Measurements from ENCODE around the gene PNLIPRP2. TPM values are rescaled to one million over a fixed set of nuclear protein-coding genes. Genes with fewer than 3 reads are reported as not detected.

PNLIPRP2 gene
- total and polyA plus RNA-seq, 7 donors = 0.01 to 0.91 (median 0.14) TPM; not detected in 3

- WGBS, 3 donors = 43 to 56% (median 53%) methylated on average over 4 of the region's 4 CpGs
- Histone ChIP-seq H3K4me3 (no peak overlapping the region), H3K27ac (no peak overlapping the region), H3K27me3 (ENCODE audit: insufficient read depth in 3 of 3, low read length in 2 of 3) (peaks cover 0 to 3% (median 3%) of the 10 kb centered on the region in 3 donors), H3K36me3 (ENCODE audit: insufficient read depth in 1 of 2, low read depth in 1 of 2) (no peaks in the 10 kb centered on the region), H3K4me1 (no peaks in the 10 kb centered on the region), H3K9me3 (no peaks in the 10 kb centered on the region)
- ATAC-seq (no peak), DNase-seq (no peak)
- intact Hi-C loops (cut with DNase I) = no loop called here
- no peak for TF ChIP-seq CTCF (IDR thresholded peaks at IDR 0.05)
Measured at GRCh38 chr10:116654816-116655215, 34.1 kb downstream of the PNLIPRP2 start.

- Histone ChIP-seq H3K27ac (no peak overlapping the region), H3K4me3 (no peak overlapping the region), H3K9me3 (no peaks in the 10 kb centered on the region), H3K27me3 (ENCODE audit: insufficient read depth in 3 of 3, low read length in 2 of 3) (peaks cover 0 to 3% (median 3%) of the 10 kb centered on the region in 3 donors), H3K36me3 (ENCODE audit: insufficient read depth in 1 of 2, low read depth in 1 of 2) (no peaks in the 10 kb centered on the region), H3K4me1 (no peaks in the 10 kb centered on the region)
- WGBS, 3 donors = 64 to 81% (median 67%) methylated on average over 2 of the region's 2 CpGs
- intact Hi-C loops (cut with DNase I) = no loop called here
- ATAC-seq = no peak
- no peak for DNase-seq
- TF ChIP-seq CTCF (IDR thresholded peaks at IDR 0.05) = no peak
Measured at GRCh38 chr10:116655568-116655967, 34.8 kb downstream of the PNLIPRP2 start.

GRCh38 chr10:116656044-116656443 is 35.3 kb downstream of the PNLIPRP2 start:
- Histone ChIP-seq H3K4me1 (no peaks in the 10 kb centered on the region), H3K9me3 (no peaks in the 10 kb centered on the region), H3K27me3 (ENCODE audit: insufficient read depth in 3 of 3, low read length in 2 of 3) (peaks cover 0 to 3% (median 3%) of the 10 kb centered on the region in 3 donors), H3K36me3 (ENCODE audit: insufficient read depth in 1 of 2, low read depth in 1 of 2) (no peaks in the 10 kb centered on the region), H3K4me3 (no peak overlapping the region), H3K27ac (no peak overlapping the region)
- ATAC-seq (no peak), DNase-seq (no peak)
- WGBS, 3 donors = 53 to 60% (median 59%) methylated on average over 4 of the region's 4 CpGs
- TF ChIP-seq CTCF (IDR thresholded peaks at IDR 0.05) = no peak
- intact Hi-C loops (cut with DNase I) = no loop called here

DNA sequence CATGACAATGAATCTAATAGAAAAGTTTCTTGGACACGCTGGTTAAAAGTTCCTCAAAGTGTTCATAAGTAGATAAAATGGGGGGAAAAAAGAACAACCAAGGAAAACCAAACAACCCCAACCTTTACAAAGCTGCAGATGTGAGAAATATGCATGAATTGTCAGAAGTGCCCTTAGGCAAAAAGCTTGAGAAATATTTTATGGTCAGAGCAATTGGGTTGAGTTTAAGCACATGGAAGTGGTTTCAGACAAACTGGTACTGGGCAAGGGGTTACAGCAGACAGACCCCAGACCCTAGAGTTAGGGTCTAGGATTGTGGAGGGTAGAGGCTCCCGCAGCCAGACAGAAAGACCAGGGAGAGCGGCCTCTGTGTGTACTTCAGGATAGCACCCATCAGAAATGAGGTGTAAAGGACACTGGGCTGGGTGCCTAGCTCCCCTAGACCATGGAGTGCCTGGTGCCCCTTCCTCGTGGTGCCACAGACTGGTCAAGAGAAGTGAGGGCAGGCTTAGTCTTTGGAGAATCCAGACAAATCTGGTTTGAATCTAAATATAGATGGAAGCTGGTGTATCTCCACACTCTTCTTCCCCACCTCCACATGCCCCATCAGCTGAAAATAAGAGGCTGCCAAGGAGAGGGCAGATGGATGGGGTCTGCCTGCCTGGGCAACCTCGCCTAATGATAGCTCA is 37.3 kb downstream of the PNLIPRP2 start:
- peaks cover 0 to 3% (median 3%) of the 10 kb centered on the region in 3 donors for H3K27me3 ChIP-seq (ENCODE audit: insufficient read depth in 3 of 3, low read length in 2 of 3)
- no peaks in the 10 kb centered on the region for H3K4me1 ChIP-seq
- WGBS, 3 donors = 90 to 98% (median 95%) methylated on average over 5 of the region's 5 CpGs
- no peak overlapping the region for H3K27ac ChIP-seq
- no peak for DNase-seq
- no peak overlapping the region for H3K4me3 ChIP-seq
- no peak for TF ChIP-seq CTCF (IDR thresholded peaks at IDR 0.05)
- no peaks in the 10 kb centered on the region for H3K36me3 ChIP-seq (ENCODE audit: insufficient read depth in 1 of 2, low read depth in 1 of 2)
- intact Hi-C loops (cut with DNase I) = no loop called here
- no peak for ATAC-seq
- no peaks in the 10 kb centered on the region for H3K9me3 ChIP-seq
